Trophoblast cell (in vitro differentiated cells and primary cell): ENCODE data around the gene SCFD2.
"Not testable (repeated sequence)": the region's sequence is repeated elsewhere in the genome, so short reads cannot be mapped to it uniquely, and the experiment has no call there.

Experiments
- DNase-seq, 2 donors: peaks; one replicate each; pipeline ENCODE4 v3.0.0-alpha.2; 2016
- H2AFZ ChIP-seq: 2 replicates; pipeline ENCODE4 v1.6.1; 2013; ENCODE audit warnings: low read length, moderate library complexity, mild to moderate bottlenecking; ENCODE audit not compliant: insufficient read depth, poor library complexity
- H2AK5ac ChIP-seq: 2 replicates; pipeline ENCODE4 v1.6.1; 2013; ENCODE audit warnings: mild to moderate bottlenecking, low read length
- H2BK120ac ChIP-seq: 2 replicates; pipeline ENCODE4 v1.6.1; 2013; ENCODE audit warnings: low read length, mild to moderate bottlenecking, moderate library complexity; ENCODE audit not compliant: insufficient read depth, poor library complexity
- H2BK12ac ChIP-seq: 2 replicates; pipeline ENCODE4 v1.6.1; 2013; ENCODE audit warnings: mild to moderate bottlenecking, low read length, moderate library complexity
- H2BK5ac ChIP-seq: 2 replicates; pipeline ENCODE4 v1.6.1; 2013; ENCODE audit warnings: low read length, low read depth, moderate library complexity, mild to moderate bottlenecking; ENCODE audit not compliant: poor library complexity
- H3K14ac ChIP-seq: 2 replicates; pipeline ENCODE4 v1.6.1; 2013; ENCODE audit warnings: mild to moderate bottlenecking, low read length
- H3K18ac ChIP-seq: 2 replicates; pipeline ENCODE4 v1.6.1; 2013; ENCODE audit warnings: mild to moderate bottlenecking, low read length
- H3K23ac ChIP-seq: 2 replicates; pipeline ENCODE4 v1.6.1; 2013; ENCODE audit warnings: low read length
- H3K27ac ChIP-seq: 2 replicates; pipeline ENCODE4 v1.5.1; 2013; ENCODE audit warnings: low read depth, mild to moderate bottlenecking, inconsistent platforms, low read length, moderate library complexity
- H3K27me3 ChIP-seq: 2 replicates; pipeline ENCODE4 v1.6.1; 2013; ENCODE audit warnings: inconsistent platforms, mild to moderate bottlenecking, low read length, moderate library complexity; ENCODE audit not compliant: insufficient read depth
- H3K36me3 ChIP-seq, 2 experiments: 1 replicate in 1 of 2; 2 replicates in 1 of 2; pipeline ENCODE4 v1.6.1; 2013; ENCODE audit warnings: low read length in 2 of 2, mild to moderate bottlenecking in 2 of 2, moderate library complexity in 1 of 2; ENCODE audit not compliant: insufficient read depth in 2 of 2, control insufficient read depth in 1 of 2
- H3K4ac ChIP-seq: 2 replicates; pipeline ENCODE4 v1.6.1; 2013; ENCODE audit warnings: low read depth, mild to moderate bottlenecking, low read length, moderate library complexity
- H3K4me1 ChIP-seq, 2 experiments: 1 replicate in 1 of 2; 2 replicates in 1 of 2; pipeline ENCODE4 v1.6.1; 2013; ENCODE audit warnings: low read length in 2 of 2, mild to moderate bottlenecking in 2 of 2, moderate library complexity in 1 of 2; ENCODE audit not compliant: insufficient read depth in 2 of 2, control insufficient read depth in 1 of 2
- H3K4me2 ChIP-seq: 2 replicates; pipeline ENCODE4 v1.6.1; 2013; ENCODE audit warnings: inconsistent platforms, mild to moderate bottlenecking, low read length, moderate library complexity
- H3K4me3 ChIP-seq: 2 replicates; pipeline ENCODE4 v1.5.1; 2013; ENCODE audit warnings: mild to moderate bottlenecking, low read depth, low read length, inconsistent platforms
- H3K79me1 ChIP-seq: one replicate; pipeline ENCODE4 v1.6.1; 2013; ENCODE audit warnings: low read length
- H3K79me2 ChIP-seq: 2 replicates; pipeline ENCODE4 v1.6.1; 2013; ENCODE audit warnings: low read length, mild to moderate bottlenecking; ENCODE audit not compliant: control insufficient read depth, insufficient read depth, poor library complexity
- H3K9ac ChIP-seq: 2 replicates; pipeline ENCODE4 v1.6.1; 2013; ENCODE audit warnings: mild to moderate bottlenecking, low read length
- H3K9me3 ChIP-seq: 2 replicates; pipeline ENCODE4 v1.6.1; 2013; ENCODE audit warnings: low read depth, mild to moderate bottlenecking, control low read depth, inconsistent platforms, low read length; ENCODE audit not compliant: insufficient read depth
- H4K12ac ChIP-seq: 2 replicates; pipeline ENCODE4 v1.6.1; 2013; ENCODE audit warnings: low read depth, mild to moderate bottlenecking, low read length, moderate library complexity
- H4K8ac ChIP-seq: 2 replicates; pipeline ENCODE4 v1.6.1; 2013; ENCODE audit warnings: low read depth, mild to moderate bottlenecking, low read length, moderate library complexity
- H4K91ac ChIP-seq: one replicate; pipeline ENCODE4 v1.6.1; 2013; ENCODE audit warnings: low read depth, mild to moderate bottlenecking, low read length, moderate library complexity
- WGBS: extraction: QIAGEN DNeasy Blood & Tissue Kit; methylation state at CpG from one replicate; pipeline ENCODE4 v1.1.7; 2013; ENCODE audit warnings: missing lambda C conversion rate; ENCODE audit not compliant: insufficient read length, insufficient coverage; ENCODE audit errors: extremely low coverage; 5-methylcytosine and 5-hydroxymethylcytosine counted together

The SCFD2 gene

GRCh38 chr4:53236624-53237023, 129.2 kb downstream of the SCFD2 start:
- H3K4me1 ChIP-seq, H3K4me2 ChIP-seq, H4K91ac ChIP-seq, H4K8ac ChIP-seq, H4K12ac ChIP-seq, H3K9me3 ChIP-seq, H3K4me3 ChIP-seq, H3K79me2 ChIP-seq, H3K79me1 ChIP-seq, H3K14ac ChIP-seq, H3K4ac ChIP-seq, H2AK5ac ChIP-seq, H3K23ac ChIP-seq, H3K36me3 ChIP-seq, H2BK5ac ChIP-seq, H2BK120ac ChIP-seq, H3K9ac ChIP-seq, H2AFZ ChIP-seq, H3K18ac ChIP-seq, H2BK12ac ChIP-seq, DNase-seq, H3K27ac ChIP-seq, H3K27me3 ChIP-seq: not testable (repeated sequence)
- no CpG with 5 or more reads among the region's 2 CpGs for WGBS

GRCh38 chr4:53235547-53235946, 130.3 kb downstream of the SCFD2 start:
- Histone ChIP-seq H2AFZ (no peak overlapping the region), H3K18ac (no peak overlapping the region), H3K4me1 (no peaks in the 10 kb centered on the region), H3K23ac (no peak overlapping the region), H3K36me3 (no peaks in the 10 kb centered on the region), H4K8ac (no peak overlapping the region), H3K14ac (no peak overlapping the region), H3K4me2 (no peak overlapping the region), H2BK120ac (no peak overlapping the region), H3K27me3 (no peaks in the 10 kb centered on the region), H3K4ac (no peak overlapping the region), H4K91ac (no peak overlapping the region), H3K9ac (no peak overlapping the region), H2BK5ac (no peak overlapping the region), H3K79me1 (no peaks in the 10 kb centered on the region), H3K4me3 (no peak overlapping the region), H3K27ac (no peak overlapping the region), H3K9me3 (no peaks in the 10 kb centered on the region), H2BK12ac (no peak overlapping the region), H3K79me2 (no peaks in the 10 kb centered on the region), H4K12ac (no peak overlapping the region), H2AK5ac (no peak overlapping the region)
- DNase-seq = no peak
- no CpG with 5 or more reads among the region's 4 CpGs for WGBS

- H3K27ac ChIP-seq = no peak overlapping the region
These were observed 131.2 kb downstream of the SCFD2 start for GRCh38 chr4:53234669-53235068.

GRCh38 chr4:53234111-53234510, 131.8 kb downstream of the SCFD2 start:
- H3K9ac ChIP-seq = no peak overlapping the region
- no peak overlapping the region for H3K14ac ChIP-seq
- no peaks in the 10 kb centered on the region for H3K79me1 ChIP-seq
- no peak overlapping the region for H4K12ac ChIP-seq
- no peak overlapping the region for H3K23ac ChIP-seq
- H2AK5ac ChIP-seq = no peak overlapping the region
- H3K79me2 ChIP-seq = no peaks in the 10 kb centered on the region
- no peaks in the 10 kb centered on the region for H3K4me1 ChIP-seq
- H2BK12ac ChIP-seq = no peak overlapping the region
- H2BK5ac ChIP-seq = no peak overlapping the region
- no peak overlapping the region for H3K4ac ChIP-seq
- no peak overlapping the region for H3K27ac ChIP-seq
- no peaks in the 10 kb centered on the region for H3K27me3 ChIP-seq
- no peak overlapping the region for H4K8ac ChIP-seq
- no peak for DNase-seq
- H2BK120ac ChIP-seq = no peak overlapping the region
- no peak overlapping the region for H3K4me2 ChIP-seq
- no peaks in the 10 kb centered on the region for H3K36me3 ChIP-seq
- H3K18ac ChIP-seq = no peak overlapping the region
- no peak overlapping the region for H4K91ac ChIP-seq
- H2AFZ ChIP-seq = no peak overlapping the region
- no peak overlapping the region for H3K4me3 ChIP-seq
- H3K9me3 ChIP-seq = no peaks in the 10 kb centered on the region

More at GRCh38 chr4:53234669-53235068, 131.2 kb downstream of the SCFD2 start:
- H2BK120ac ChIP-seq = no peak overlapping the region
- H2AFZ ChIP-seq = no peak overlapping the region
- no peak overlapping the region for H2BK5ac ChIP-seq
- H3K23ac ChIP-seq = no peak overlapping the region
- H3K4ac ChIP-seq = no peak overlapping the region
- no peaks in the 10 kb centered on the region for H3K36me3 ChIP-seq
- no peak overlapping the region for H3K4me2 ChIP-seq
- no peak overlapping the region for H3K14ac ChIP-seq
- H2BK12ac ChIP-seq = no peak overlapping the region
- peak; percentile 34 to 85 for DNase-seq
- H3K27me3 ChIP-seq = no peaks in the 10 kb centered on the region
- H2AK5ac ChIP-seq = no peak overlapping the region
- H3K79me1 ChIP-seq = no peaks in the 10 kb centered on the region
- H3K9me3 ChIP-seq = no peaks in the 10 kb centered on the region
- H3K4me3 ChIP-seq = no peak overlapping the region
- H3K9ac ChIP-seq = no peak overlapping the region
- no peaks in the 10 kb centered on the region for H3K79me2 ChIP-seq
- H4K91ac ChIP-seq = no peak overlapping the region
- no peak overlapping the region for H3K18ac ChIP-seq
- WGBS = no CpG with 5 or more reads among the region's 5 CpGs
- no peaks in the 10 kb centered on the region for H3K4me1 ChIP-seq
- no peak overlapping the region for H4K8ac ChIP-seq
- no peak overlapping the region for H4K12ac ChIP-seq
